GM19452 (cell line): Measurements from ENCODE around the gene LRCH1.
"Not testable (repeated sequence)": the region's sequence is repeated elsewhere in the genome, so short reads cannot be mapped to it uniquely, and the experiment has no call there.

Experiments used
- ATAC-seq: cut with Tn5 transposase; IDR thresholded peaks from one replicate; pipeline ENCODE4 v1.9.1; 2021; ENCODE audit not compliant: unreplicated experiment

LRCH1 gene, protein sequence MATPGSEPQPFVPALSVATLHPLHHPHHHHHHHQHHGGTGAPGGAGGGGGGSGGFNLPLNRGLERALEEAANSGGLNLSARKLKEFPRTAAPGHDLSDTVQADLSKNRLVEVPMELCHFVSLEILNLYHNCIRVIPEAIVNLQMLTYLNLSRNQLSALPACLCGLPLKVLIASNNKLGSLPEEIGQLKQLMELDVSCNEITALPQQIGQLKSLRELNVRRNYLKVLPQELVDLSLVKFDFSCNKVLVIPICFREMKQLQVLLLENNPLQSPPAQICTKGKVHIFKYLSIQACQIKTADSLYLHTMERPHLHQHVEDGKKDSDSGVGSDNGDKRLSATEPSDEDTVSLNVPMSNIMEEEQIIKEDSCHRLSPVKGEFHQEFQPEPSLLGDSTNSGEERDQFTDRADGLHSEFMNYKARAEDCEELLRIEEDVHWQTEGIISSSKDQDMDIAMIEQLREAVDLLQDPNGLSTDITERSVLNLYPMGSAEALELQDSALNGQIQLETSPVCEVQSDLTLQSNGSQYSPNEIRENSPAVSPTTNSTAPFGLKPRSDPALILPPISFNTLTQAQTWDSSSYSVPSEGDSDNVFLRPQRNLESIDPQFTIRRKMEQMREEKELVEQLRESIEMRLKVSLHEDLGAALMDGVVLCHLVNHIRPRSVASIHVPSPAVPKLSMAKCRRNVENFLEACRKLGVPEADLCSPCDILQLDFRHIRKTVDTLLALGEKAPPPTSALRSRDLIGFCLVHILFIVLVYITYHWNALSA

DNA sequence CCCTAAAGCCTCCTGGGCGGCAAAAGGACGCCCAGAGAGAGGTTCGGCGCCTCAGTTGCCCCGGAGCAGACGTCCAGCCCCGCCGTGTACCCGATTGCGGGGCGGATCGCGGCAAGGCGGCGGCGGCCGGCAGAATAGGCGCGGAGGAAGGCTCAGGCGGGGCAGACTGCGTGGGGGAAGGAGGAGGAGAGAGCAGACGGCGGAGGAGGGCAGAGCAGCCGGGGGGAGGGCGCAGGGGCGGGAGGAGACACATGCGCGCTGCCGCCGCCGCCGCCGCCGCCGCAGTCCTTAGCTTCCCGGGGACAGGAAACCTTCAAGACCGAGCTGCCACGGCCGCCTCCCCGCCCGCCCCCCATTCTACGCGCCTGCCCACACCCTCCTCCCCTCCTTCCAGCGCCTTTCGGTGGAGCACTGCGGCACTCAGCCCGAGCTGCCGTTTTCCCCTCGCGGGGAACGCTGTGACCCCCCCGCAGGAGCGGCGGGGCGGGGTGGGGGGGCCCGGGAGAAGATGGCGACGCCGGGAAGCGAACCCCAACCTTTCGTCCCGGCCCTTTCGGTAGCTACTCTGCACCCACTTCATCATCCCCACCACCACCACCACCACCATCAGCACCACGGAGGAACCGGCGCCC, at the start of gene LRCH1:
Gene LRCH1, plus strand, starts transcription at position 282 of the 632 bp plus-strand sequence. Its CDS starts 227 bp downstream, at position 509.
- peak; percentile 59 for ATAC-seq

DNA sequence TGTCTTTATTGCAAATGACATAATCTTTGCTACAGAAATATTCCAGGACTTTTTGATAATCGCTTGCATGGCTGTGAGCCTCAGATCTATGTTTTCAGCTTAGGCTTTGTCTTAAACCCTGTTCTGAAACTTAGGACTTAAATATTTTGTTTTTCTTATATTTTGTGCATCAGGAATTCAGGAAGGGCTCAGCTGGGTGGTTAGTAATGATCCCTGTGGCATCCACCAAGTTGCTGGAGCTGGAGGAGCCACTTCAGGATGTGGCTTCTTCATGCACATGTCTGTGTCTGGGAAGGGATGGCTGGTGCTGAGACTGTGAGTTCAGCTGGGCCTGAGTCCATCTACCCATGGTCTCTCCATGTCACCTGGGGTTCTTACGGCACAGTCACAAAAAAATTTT, 48.9 kb upstream of the LRCH1 start:
- no peak for ATAC-seq

GRCh38 chr13:46507981-46508380, 45.0 kb upstream of the LRCH1 start:
- ATAC-seq: no peak

DNA sequence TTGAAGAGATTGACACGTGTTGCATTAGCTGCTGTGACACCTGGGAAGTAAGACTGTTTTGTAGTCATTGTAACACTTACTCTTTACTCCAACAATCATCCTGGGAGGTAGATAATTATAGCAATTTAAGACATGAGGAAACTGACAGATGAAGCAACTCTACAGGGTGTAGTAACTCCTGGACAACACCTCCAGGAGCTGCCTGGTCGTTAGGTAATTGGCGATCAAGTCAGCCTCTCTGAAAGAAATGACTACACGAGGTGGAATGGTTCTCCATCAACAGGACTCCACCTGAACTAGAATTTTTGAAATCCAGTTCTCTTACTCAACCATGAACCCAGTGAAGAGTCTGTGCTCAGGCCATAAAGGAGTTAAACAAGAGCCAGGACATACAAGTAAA, 43.0 kb upstream of the LRCH1 start:
- no peak for ATAC-seq

GRCh38 chr13:46515803-46516202, 37.2 kb upstream of the LRCH1 start:
- ATAC-seq: no peak

DNA sequence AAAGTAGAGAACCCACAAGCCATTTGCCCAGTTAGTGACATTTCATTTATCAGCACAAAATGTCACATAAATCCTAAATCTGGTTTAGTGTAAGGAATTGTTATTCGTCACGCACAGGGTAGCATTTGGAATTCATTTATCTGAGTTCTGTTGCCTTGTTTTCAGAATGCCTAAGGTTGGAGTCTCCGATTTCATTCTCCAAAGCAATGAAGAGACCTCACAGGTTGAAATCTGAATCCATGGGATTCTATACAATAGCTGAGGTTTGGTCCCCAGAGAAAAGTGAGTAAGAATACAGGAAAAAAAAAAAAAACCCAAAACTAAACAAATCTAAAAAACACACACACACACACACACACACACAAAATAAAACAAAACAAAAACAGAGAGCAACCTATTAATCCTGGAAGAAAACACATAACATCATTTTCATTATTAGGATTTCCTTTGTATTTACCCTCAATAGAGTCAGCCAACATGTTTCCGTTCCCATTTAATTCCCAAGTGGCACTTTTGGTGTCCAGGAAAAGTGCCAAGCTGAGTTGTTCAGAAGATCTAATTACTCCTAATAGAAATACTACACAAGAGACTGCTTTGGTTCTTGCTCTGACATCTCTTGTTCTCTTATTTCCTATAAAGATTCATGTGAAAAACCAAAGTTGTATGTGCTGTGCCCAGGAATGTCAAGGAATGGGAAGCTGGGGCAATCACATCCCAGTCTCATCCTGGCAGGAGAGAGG, 36.2 kb upstream of the LRCH1 start:
- ATAC-seq: no peak

DNA sequence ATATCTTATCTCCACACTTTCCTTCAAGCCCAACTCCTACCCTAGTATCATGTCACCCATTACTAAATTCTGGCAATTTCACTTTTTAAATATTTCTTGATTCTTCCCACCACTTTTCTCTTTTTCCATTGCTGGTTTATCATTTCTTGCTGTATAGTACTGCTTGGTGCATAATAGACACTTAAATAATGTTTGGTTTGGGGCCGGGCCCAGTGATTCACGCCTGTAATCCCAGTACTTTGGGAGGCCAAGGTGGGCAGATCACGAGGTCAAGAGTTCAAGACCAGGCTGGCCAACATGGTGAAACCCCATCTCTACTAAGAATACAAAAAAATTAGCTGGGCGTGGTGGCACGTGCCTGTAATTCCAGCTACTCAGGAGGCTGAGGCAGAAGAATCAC, 35.2 kb upstream of the LRCH1 start:
- not testable (repeated sequence) for ATAC-seq

- no peak for ATAC-seq
Observed at GRCh38 chr13:46519182-46519581, 33.8 kb upstream of the LRCH1 start.

DNA sequence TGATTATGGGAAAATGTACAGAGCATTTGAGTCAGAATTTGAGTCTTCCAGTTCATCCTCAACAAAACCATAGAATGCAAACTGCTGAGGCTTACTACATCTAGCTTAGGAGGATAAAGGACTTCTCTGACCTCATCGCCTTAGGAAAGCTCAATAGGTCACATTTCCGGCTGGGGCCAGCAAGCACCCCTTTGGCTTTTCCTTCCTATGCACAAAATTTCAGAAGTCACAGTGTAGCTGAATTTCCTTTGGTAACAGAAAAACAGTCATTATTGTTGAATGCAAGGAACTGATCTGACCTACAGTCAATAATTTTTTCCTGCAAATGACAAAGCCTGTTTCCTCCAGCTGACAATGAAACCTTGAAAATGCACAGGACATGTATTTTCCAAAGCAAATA, 32.8 kb upstream of the LRCH1 start:
- no peak for ATAC-seq

GRCh38 chr13:46521486-46521885, 31.5 kb upstream of the LRCH1 start:
- ATAC-seq: no peak

DNA sequence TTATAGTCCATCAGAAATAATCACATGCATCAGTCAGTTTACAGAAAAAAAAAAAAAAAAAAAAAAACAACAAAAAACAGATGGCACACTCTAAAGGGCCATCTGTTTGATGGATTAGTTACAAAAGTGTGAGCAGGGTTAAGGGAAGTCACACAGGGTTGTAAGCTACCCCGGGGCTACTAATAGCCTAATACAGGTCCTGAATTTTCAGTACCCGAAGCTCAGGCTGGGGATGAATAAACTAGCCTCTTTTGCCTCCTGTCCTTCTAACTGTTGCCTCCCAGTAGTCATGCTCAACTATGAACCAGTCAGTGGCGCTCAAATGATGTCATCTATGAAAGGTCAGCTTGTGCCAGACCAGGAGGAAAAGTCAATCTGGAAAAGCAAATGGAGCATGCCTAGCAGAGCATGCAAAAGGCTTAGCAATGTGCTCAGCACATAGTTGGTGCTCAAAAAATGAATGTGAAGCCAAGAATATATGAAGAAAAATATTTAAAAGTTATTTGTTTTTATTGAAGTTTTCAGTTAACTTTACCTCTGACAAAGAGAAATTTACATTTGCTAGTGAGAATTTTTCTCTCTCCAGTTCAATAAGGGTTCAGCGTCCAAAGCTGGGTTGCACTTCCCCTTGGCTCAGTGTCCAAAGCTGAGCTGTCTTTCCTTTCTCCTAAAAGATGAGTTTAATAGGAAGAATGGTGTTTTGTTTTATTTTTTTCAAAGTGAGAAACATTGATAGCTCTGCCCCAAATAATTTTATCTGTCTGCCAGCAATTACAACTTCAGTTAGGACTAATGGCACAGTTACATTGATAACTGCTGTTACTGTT, 30.8 kb upstream of the LRCH1 start:
- no peak for ATAC-seq

DNA sequence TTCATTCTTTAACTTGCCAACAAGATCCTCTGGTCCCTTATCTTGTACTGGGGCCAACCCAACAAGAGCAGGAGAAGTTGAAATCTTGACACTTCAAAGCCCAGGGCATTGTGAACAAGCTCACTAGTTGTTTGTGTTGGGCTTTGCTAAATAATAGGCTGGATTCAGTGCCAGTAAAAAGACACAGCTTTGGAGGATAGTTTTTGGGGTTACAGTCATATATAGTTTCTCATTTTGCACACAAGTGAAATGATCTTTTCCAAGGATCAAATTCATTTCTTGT, 30.3 kb upstream of the LRCH1 start:
- ATAC-seq: no peak

GRCh38 chr13:46523972-46524752, 28.8 kb upstream of the LRCH1 start:
- no peak for ATAC-seq

GRCh38 chr13:46526100-46526735, 26.8 kb upstream of the LRCH1 start:
- no peak for ATAC-seq

- ATAC-seq: no peak
Observed at GRCh38 chr13:46526740-46527139, 26.2 kb upstream of the LRCH1 start.

- ATAC-seq: no peak
Observed at GRCh38 chr13:46527237-46527636, 25.7 kb upstream of the LRCH1 start.

DNA sequence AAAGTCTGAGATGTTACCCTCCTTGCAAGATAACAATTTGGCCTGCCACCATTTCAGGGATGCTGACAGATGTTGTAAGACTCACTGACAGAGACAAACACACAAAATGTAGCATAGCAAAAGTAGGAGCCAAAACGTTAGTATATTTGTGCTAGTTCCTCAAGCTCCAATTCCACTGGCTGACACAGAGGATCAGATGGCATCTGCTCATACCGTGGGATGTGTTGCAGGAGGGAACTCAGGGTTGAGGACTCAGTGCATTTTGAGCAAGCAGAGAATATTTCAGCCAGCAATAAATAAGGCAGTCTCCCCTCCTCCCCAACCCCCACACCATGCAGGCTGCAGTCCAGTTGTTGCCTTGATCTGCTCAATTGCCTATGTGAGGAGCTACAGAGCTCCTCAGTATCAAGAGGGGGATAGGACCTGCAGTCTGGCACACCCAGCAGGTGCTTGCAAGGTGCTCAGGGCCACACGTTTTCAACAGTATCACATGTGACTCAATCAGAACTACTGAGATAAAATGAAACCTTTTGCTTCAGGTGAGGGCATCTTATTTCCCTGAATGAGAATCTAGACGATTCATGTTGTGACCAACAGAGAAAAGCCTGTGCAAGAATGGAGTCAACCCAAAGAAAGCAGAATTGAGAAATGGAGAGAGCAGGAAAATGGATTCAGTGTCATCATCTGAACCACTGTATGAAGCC, 23.6 kb upstream of the LRCH1 start:
- peak; percentile 43 for ATAC-seq

DNA sequence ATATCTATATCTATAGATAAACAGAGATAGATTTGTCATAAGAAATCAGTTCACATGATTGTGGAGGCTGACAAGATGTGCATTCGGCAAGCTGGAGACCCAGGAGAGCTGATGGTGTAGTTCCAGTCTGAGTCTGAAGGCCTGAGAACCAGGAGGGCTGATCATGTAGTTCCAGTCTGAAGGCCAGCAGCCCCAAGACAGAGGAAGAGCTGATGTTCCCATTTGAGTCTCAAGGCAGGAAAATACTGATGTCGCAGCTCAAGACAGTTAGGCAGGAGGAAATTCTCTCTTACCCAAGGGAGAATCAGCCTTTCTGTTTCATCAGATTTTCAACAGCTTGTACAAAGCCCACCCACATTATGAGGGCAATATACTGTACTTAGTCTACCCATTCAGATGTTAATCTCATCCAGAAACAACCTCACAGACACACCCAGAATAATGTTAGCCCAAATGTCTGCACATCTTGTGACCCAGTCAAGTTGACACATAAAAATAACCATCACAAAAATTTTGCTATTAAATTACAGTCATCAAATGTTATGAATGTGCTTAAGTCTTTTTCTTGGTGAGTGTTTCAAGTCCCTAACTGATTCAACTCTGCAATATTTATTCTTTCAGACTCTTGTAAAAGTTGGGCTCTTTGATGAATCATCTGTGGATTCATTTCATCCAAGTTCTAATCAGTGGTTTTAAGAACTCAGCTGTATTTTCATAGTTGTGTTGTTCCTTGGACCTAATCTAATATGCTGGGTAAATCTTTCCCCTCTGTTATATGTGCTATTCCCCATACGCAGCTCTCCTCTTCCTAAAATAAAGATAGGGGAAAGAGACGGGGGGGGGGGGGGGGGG, 22.7 kb upstream of the LRCH1 start:
- no peak for ATAC-seq
